Mesenchymal stem cell (in vitro differentiated cells and primary cell): ENCODE measurements around the gene KLHL29.

Experiments used
- DNase-seq: peaks from one replicate; pipeline ENCODE4 v3.0.0-alpha.2; 2013
- H2AFZ ChIP-seq: one replicate; pipeline ENCODE4 v1.6.1; 2013; ENCODE audit warnings: low read depth, mild to moderate bottlenecking, control low read depth, inconsistent platforms, low read length, moderate library complexity
- H2AK5ac ChIP-seq: 2 replicates; pipeline ENCODE4 v1.6.1; 2013; ENCODE audit warnings: low read length, moderate library complexity, mild to moderate bottlenecking, inconsistent platforms; ENCODE audit not compliant: severe bottlenecking
- H2BK120ac ChIP-seq: one replicate; pipeline ENCODE4 v1.6.1; 2013; ENCODE audit warnings: low read depth, mild to moderate bottlenecking, inconsistent platforms, low read length, moderate library complexity
- H2BK12ac ChIP-seq, 2 experiments: one replicate each; pipeline ENCODE4 v1.6.1; 2013; ENCODE audit warnings: inconsistent platforms in 2 of 2, low read length in 2 of 2, mild to moderate bottlenecking in 2 of 2, moderate library complexity in 2 of 2, control low read depth in 1 of 2
- H2BK15ac ChIP-seq: one replicate; pipeline ENCODE4 v1.6.1; 2013; ENCODE audit warnings: mild to moderate bottlenecking, low read depth, inconsistent platforms; ENCODE audit not compliant: poor library complexity, severe bottlenecking
- H2BK5ac ChIP-seq: 2 replicates; pipeline ENCODE4 v1.6.1; 2013; ENCODE audit warnings: low read depth, mild to moderate bottlenecking, low read length, control low read depth, inconsistent platforms; ENCODE audit not compliant: poor library complexity, severe bottlenecking
- H3K14ac ChIP-seq, 2 experiments: one replicate each; pipeline ENCODE4 v1.6.1; 2013; ENCODE audit warnings: inconsistent platforms in 2 of 2, low read length in 2 of 2, control low read depth in 1 of 2, mild to moderate bottlenecking in 1 of 2, moderate library complexity in 1 of 2
- H3K18ac ChIP-seq, 2 experiments: one replicate each; pipeline ENCODE4 v1.6.1; 2013; ENCODE audit warnings: inconsistent platforms in 2 of 2, low read length in 2 of 2, control low read depth in 1 of 2, low read depth in 1 of 2, mild to moderate bottlenecking in 1 of 2
- H3K23ac ChIP-seq, 2 experiments: one replicate each; pipeline ENCODE4 v1.6.1; 2013; ENCODE audit warnings: inconsistent platforms in 2 of 2, low read length in 2 of 2, mild to moderate bottlenecking in 2 of 2, moderate library complexity in 2 of 2, control low read depth in 1 of 2
- H3K27ac ChIP-seq: 2 replicates; pipeline ENCODE4 v1.5.1; 2013; ENCODE audit warnings: mild to moderate bottlenecking, moderate library complexity, low read length, control low read depth, inconsistent platforms; ENCODE audit not compliant: poor library complexity, severe bottlenecking
- H3K27me3 ChIP-seq, 2 experiments: 2 replicates each; pipeline versions ENCODE4 v1.6.1 to v1.7.0; 2013; ENCODE audit warnings: low read length in 2 of 2, mild to moderate bottlenecking in 2 of 2, moderate library complexity in 2 of 2, control low read depth in 1 of 2, inconsistent platforms in 1 of 2; ENCODE audit not compliant: control insufficient read depth in 1 of 2, insufficient read depth in 1 of 2
- H3K36me3 ChIP-seq, 2 experiments: 2 replicates each; pipeline versions ENCODE4 v1.6.1 to v1.7.0; 2013; ENCODE audit warnings: low read length in 2 of 2, control low read depth in 1 of 2, inconsistent platforms in 1 of 2, low read depth in 1 of 2, mild to moderate bottlenecking in 1 of 2; ENCODE audit not compliant: insufficient read depth in 2 of 2, control insufficient read depth in 1 of 2
- H3K4ac ChIP-seq, 2 experiments: one replicate each; pipeline ENCODE4 v1.6.1; 2013; ENCODE audit warnings: inconsistent platforms in 2 of 2, low read length in 2 of 2, mild to moderate bottlenecking in 2 of 2, moderate library complexity in 2 of 2, control low read depth in 1 of 2, low read depth in 1 of 2
- H3K4me1 ChIP-seq: 2 replicates; pipeline ENCODE4 v1.6.1; 2013; ENCODE audit warnings: low read depth, low read length, control low read depth; ENCODE audit not compliant: control insufficient read depth, insufficient read depth
- H3K4me2 ChIP-seq: 2 replicates; pipeline ENCODE4 v1.6.1; 2013; ENCODE audit warnings: low read length, mild to moderate bottlenecking, inconsistent platforms; ENCODE audit not compliant: poor library complexity, severe bottlenecking
- H3K4me3 ChIP-seq, 2 experiments: 2 replicates each; pipeline versions ENCODE4 v1.5.1 to v1.7.0; 2013; ENCODE audit warnings: low read length in 2 of 2, mild to moderate bottlenecking in 2 of 2, control low read depth in 1 of 2, low read depth in 1 of 2; ENCODE audit not compliant: insufficient read depth in 1 of 2
- H3K79me1 ChIP-seq: replicated peaks from 2 replicates; pipeline ENCODE4 v1.6.1; 2013; ENCODE audit warnings: mild to moderate bottlenecking, control low read depth, low read length, inconsistent platforms; ENCODE audit not compliant: poor library complexity, severe bottlenecking
- H3K9ac ChIP-seq: 2 replicates; pipeline ENCODE4 v1.7.0; 2013; ENCODE audit warnings: mild to moderate bottlenecking, low read length, moderate library complexity
- H3K9me3 ChIP-seq: 2 replicates; pipeline ENCODE4 v1.7.0; 2013; ENCODE audit warnings: mild to moderate bottlenecking, low read length; ENCODE audit not compliant: control insufficient read depth
- H4K8ac ChIP-seq: one replicate; pipeline ENCODE4 v1.6.1; 2013; ENCODE audit warnings: inconsistent platforms, mild to moderate bottlenecking, low read length, moderate library complexity
- H4K91ac ChIP-seq: one replicate; pipeline ENCODE4 v1.6.1; 2013; ENCODE audit warnings: mild to moderate bottlenecking, low read length, inconsistent platforms
- WGBS: methylation state at CpG from one replicate; pipeline ENCODE4 v1.1.7; 2013; ENCODE audit warnings: mixed read lengths; 5-methylcytosine and 5-hydroxymethylcytosine counted together

Gene KLHL29

GRCh38 chr2:23385351-23385747, 370 bp downstream of the KLHL29 start:
- Histone ChIP-seq H4K91ac (no peak overlapping the region), H3K4me1 (peaks cover 18% of the 10 kb centered on the region), H2AK5ac (no peak overlapping the region), H2BK15ac (peak overlapping the region; percentile 55), H4K8ac (peak overlapping the region; percentile 55), H2AFZ (peak overlapping the region; percentile 78), H3K4ac (no peak overlapping the region), H3K27ac (no peak overlapping the region), H3K4me2 (peak overlapping the region; percentile 95), H2BK120ac (no peak overlapping the region), H3K27me3 (peaks cover 0 to 3% of the 10 kb centered on the region in 2 experiments), H3K14ac (peak overlapping the region in 1 of 2 experiments; percentile 70), H2BK12ac (peak overlapping the region in 1 of 2 experiments; percentile 73), H3K9me3 (no peaks in the 10 kb centered on the region), H3K9ac (peak overlapping the region; percentile 78), H3K23ac (peak overlapping the region in 1 of 2 experiments; percentile 98), H2BK5ac (no peak overlapping the region), H3K36me3 (no peaks in the 10 kb centered on the region), H3K18ac (peak overlapping the region in 1 of 2 experiments; percentile 75), H3K79me1 (peaks cover 14% of the 10 kb centered on the region), H3K4me3 (peak overlapping the region; percentile 78 to 85)
- DNase-seq = peak; percentile 64
- WGBS = 4% methylated on average over 9 of the region's 52 CpGs

- DNase-seq = peak; percentile 45
- no peaks in the 10 kb centered on the region for H3K9me3 ChIP-seq
- peaks cover 0 to 3% of the 10 kb centered on the region in 2 experiments for H3K27me3 ChIP-seq
- H2BK120ac ChIP-seq = peak overlapping the region; percentile 15
- H3K14ac ChIP-seq = peak overlapping the region in 1 of 2 experiments; percentile 72
- peak overlapping the region in 1 of 2 experiments; percentile 73 for H2BK12ac ChIP-seq
- H4K91ac ChIP-seq = no peak overlapping the region
- peak overlapping the region; percentile 95 for H3K4me2 ChIP-seq
- H3K4me1 ChIP-seq = peaks cover 16% of the 10 kb centered on the region
- H2AFZ ChIP-seq = peak overlapping the region; percentile 78
- H3K18ac ChIP-seq = peak overlapping the region in 1 of 2 experiments; percentile 86
- H2BK15ac ChIP-seq = peak overlapping the region; percentile 55
- peak overlapping the region; percentile 55 for H4K8ac ChIP-seq
- peak overlapping the region; percentile 46 to 66 for H3K4ac ChIP-seq
- peaks cover 15% of the 10 kb centered on the region for H3K79me1 ChIP-seq
- H3K4me3 ChIP-seq = peak overlapping the region; percentile 78 to 85
- peak overlapping the region in 1 of 2 experiments; percentile 98 for H3K23ac ChIP-seq
- WGBS = 1% methylated on average over 35 of the region's 63 CpGs
- H3K9ac ChIP-seq = peak overlapping the region; percentile 78
- no peak overlapping the region for H2AK5ac ChIP-seq
- no peaks in the 10 kb centered on the region for H3K36me3 ChIP-seq
- H3K27ac ChIP-seq = no peak overlapping the region
- H2BK5ac ChIP-seq = no peak overlapping the region
These were observed 864 bp downstream of the KLHL29 start for GRCh38 chr2:23385748-23386338.

- DNase-seq = peak; percentile 54
- Histone ChIP-seq H3K27ac (no peak overlapping the region), H4K91ac (peak overlapping the region; percentile 40), H3K4ac (peak overlapping the region; percentile 46 to 66), H3K36me3 (no peaks in the 10 kb centered on the region), H3K4me3 (peak overlapping the region; percentile 78 to 85), H3K14ac (peak overlapping the region in 1 of 2 experiments; percentile 89), H2BK12ac (peak overlapping the region in 1 of 2 experiments; percentile 39), H4K8ac (peak overlapping the region; percentile 47), H3K4me2 (peak overlapping the region; percentile 95), H2BK15ac (no peak overlapping the region), H3K79me1 (peaks cover 16% of the 10 kb centered on the region), H2BK5ac (no peak overlapping the region), H3K27me3 (peaks cover 0 to 3% of the 10 kb centered on the region in 2 experiments), H3K18ac (peak overlapping the region; percentile 81 to 86), H2AK5ac (no peak overlapping the region), H3K4me1 (peaks cover 14% of the 10 kb centered on the region), H3K9me3 (no peaks in the 10 kb centered on the region), H2BK120ac (peak overlapping the region; percentile 15), H3K9ac (peak overlapping the region; percentile 78), H2AFZ (peak overlapping the region; percentile 74), H3K23ac (peak overlapping the region; percentile 54 to 86)
- 1% methylated on average over 48 of the region's 91 CpGs for WGBS
These were observed 1.6 kb downstream of the KLHL29 start for GRCh38 chr2:23386339-23387220.

GRCh38 chr2:23387221-23387550, 2.2 kb downstream of the KLHL29 start:
- H3K4ac ChIP-seq = no peak overlapping the region
- no peaks in the 10 kb centered on the region for H3K36me3 ChIP-seq
- no peak overlapping the region for H2BK5ac ChIP-seq
- peak overlapping the region in 1 of 2 experiments; percentile 14 for H3K23ac ChIP-seq
- no peak overlapping the region for H2BK120ac ChIP-seq
- H4K8ac ChIP-seq = no peak overlapping the region
- no peak overlapping the region for H4K91ac ChIP-seq
- peaks cover 18% of the 10 kb centered on the region for H3K79me1 ChIP-seq
- H2AK5ac ChIP-seq = no peak overlapping the region
- 2% methylated on average over 6 of the region's 9 CpGs for WGBS
- peak overlapping the region in 1 of 2 experiments; percentile 86 for H3K18ac ChIP-seq
- no peak overlapping the region for H2BK12ac ChIP-seq
- peak overlapping the region; percentile 78 for H3K9ac ChIP-seq
- peak overlapping the region; percentile 95 for H3K4me2 ChIP-seq
- peaks cover 14% of the 10 kb centered on the region for H3K4me1 ChIP-seq
- no peak overlapping the region for H3K27ac ChIP-seq
- H3K9me3 ChIP-seq = no peaks in the 10 kb centered on the region
- no peaks in the 10 kb centered on the region for H3K27me3 ChIP-seq
- peak overlapping the region; percentile 78 to 85 for H3K4me3 ChIP-seq
- no peak for DNase-seq
- H2AFZ ChIP-seq = no peak overlapping the region
- H2BK15ac ChIP-seq = no peak overlapping the region
- H3K14ac ChIP-seq = no peak overlapping the region
